Left ventricle myocardium inferior (tissue), 1 donor: Measurements from ENCODE around the gene PTPRC. TPM values are rescaled to one million over a fixed set of nuclear protein-coding genes. Genes with fewer than 3 reads are reported as not detected.

Experiments used
- DNase-seq: peaks from one replicate; pipeline ENCODE4 v3.0.0-alpha.2; 2020
- H3K27ac ChIP-seq: fragments of 200-600 bp; replicated peaks from 2 replicates; pipeline ENCODE4 v1.8.0; 2021
- H3K27me3 ChIP-seq: fragments of 200-600 bp; 2 replicates; pipeline ENCODE4 v1.8.0; 2021; ENCODE audit warnings: low read depth
- H3K36me3 ChIP-seq: fragments of 200-600 bp; 2 replicates; pipeline ENCODE4 v1.8.0; 2021
- H3K4me1 ChIP-seq: fragments of 200-600 bp; 2 replicates; pipeline ENCODE4 v1.8.0; 2021
- H3K4me3 ChIP-seq: fragments of 200-600 bp; 2 replicates; pipeline ENCODE4 v1.8.0; 2021; ENCODE audit warnings: mild to moderate bottlenecking, moderate library complexity
- H3K9me3 ChIP-seq: fragments of 200-600 bp; replicated peaks from 2 replicates; pipeline ENCODE4 v1.8.0; 2021
- CTCF ChIP-seq: fragments of 200-600 bp; IDR thresholded peaks from 2 replicates; pipeline ENCODE4 v1.8.0; 2021; ENCODE audit warnings: antibody characterized with exemption, mild to moderate bottlenecking, borderline replicate concordance
- intact Hi-C: fragments of 100-400 bp; cut with micrococcal nuclease; formaldehyde crosslinking; loops from one replicate; pipeline ENCODE4 v1.11.0; 2022
- total RNA-seq: library from RNA; stranded (reverse); fragmentation: NEBNext Ultra II Directional; extraction: Animal tissue kit (Norgen Biotek cat#: 25700); gene quantifications from one replicate; pipeline ENCODE4 v1.2.1, GENCODE V29; 2021
- donor health status: DM: no; HTN: yes; CAD: no; lungs with severe emphysema.

Gene PTPRC
- total RNA-seq, 1 donor from 2014 or later, result 7.5 TPM

- no peak for TF ChIP-seq CTCF
- intact Hi-C loops, result no loop called here
- Histone ChIP-seq H3K4me1 (no peaks in the 10 kb centered on the region), H3K27ac (no peak overlapping the region), H3K27me3 (no peaks in the 10 kb centered on the region), H3K9me3 (no peaks in the 10 kb centered on the region), H3K4me3 (no peak overlapping the region), H3K36me3 (no peaks in the 10 kb centered on the region)
- DNase-seq, result no peak
Measured at GRCh38 chr1:198681252-198681651, 42.4 kb downstream of the PTPRC start.

- no peak for DNase-seq
- Histone ChIP-seq H3K9me3 (no peaks in the 10 kb centered on the region), H3K36me3 (no peaks in the 10 kb centered on the region), H3K27ac (peak overlapping the region; percentile 17), H3K4me3 (no peak overlapping the region), H3K27me3 (no peaks in the 10 kb centered on the region), H3K4me1 (no peaks in the 10 kb centered on the region)
- intact Hi-C loops, result no loop called here
- TF ChIP-seq CTCF, result no peak
Measured at GRCh38 chr1:198681831-198682759, 43.3 kb downstream of the PTPRC start.

- no peak overlapping the region for H3K4me3 ChIP-seq
- intact Hi-C loops, result no loop called here
- no peak for DNase-seq
- no peaks in the 10 kb centered on the region for H3K36me3 ChIP-seq
- no peak for TF ChIP-seq CTCF
- H3K4me1 ChIP-seq, result no peaks in the 10 kb centered on the region
- no peaks in the 10 kb centered on the region for H3K9me3 ChIP-seq
- peak overlapping the region; percentile 17 for H3K27ac ChIP-seq
- H3K27me3 ChIP-seq, result no peaks in the 10 kb centered on the region
Measured at GRCh38 chr1:198682850-198683249, 44.0 kb downstream of the PTPRC start.

- no peaks in the 10 kb centered on the region for H3K36me3 ChIP-seq
- H3K4me1 ChIP-seq, result no peaks in the 10 kb centered on the region
- H3K4me3 ChIP-seq, result no peak overlapping the region
- no peak for TF ChIP-seq CTCF
- H3K9me3 ChIP-seq, result no peaks in the 10 kb centered on the region
- H3K27ac ChIP-seq, result no peak overlapping the region
- no peak for DNase-seq
- H3K27me3 ChIP-seq, result no peaks in the 10 kb centered on the region
- intact Hi-C loops, result no loop called here
Measured at GRCh38 chr1:198683449-198683848, 44.6 kb downstream of the PTPRC start.

GRCh38 chr1:198686069-198686728, 47.4 kb downstream of the PTPRC start:
- TF ChIP-seq CTCF, result peak; percentile 27
- Histone ChIP-seq H3K27me3 (no peaks in the 10 kb centered on the region), H3K4me1 (no peaks in the 10 kb centered on the region), H3K4me3 (no peak overlapping the region), H3K36me3 (no peaks in the 10 kb centered on the region), H3K27ac (no peak overlapping the region), H3K9me3 (no peaks in the 10 kb centered on the region)
- DNase-seq, result no peak
- intact Hi-C loops, result no loop called here
